PC-9 (cell line): ENCODE measurements around the gene IL36G. TPM values are rescaled to one million over a fixed set of nuclear protein-coding genes. Genes with fewer than 3 reads are reported as not detected.

Experiments
- BruUV-seq: library from RNA; stranded (reverse); fragments of 400-500 nt; replicated peaks from 2 replicates; lab custom pipeline; 2021; lab: Mats Ljungman, UMichigan
- CTCF ChIA-PET: fragments of 300-600 bp; sonication (Branson Sonifier 250); formaldehyde crosslinking; loops from one replicate; lab custom pipeline; 2022; ENCODE audit warnings: antibody characterized with exemption; lab: Charles Lee
- POLR2A ChIA-PET: fragments of 300-600 bp; sonication (Branson Sonifier 250); formaldehyde crosslinking; loops from one replicate; lab custom pipeline; 2022; ENCODE audit warnings: antibody characterized with exemption; ENCODE audit not compliant: unreplicated experiment; lab: Charles Lee
- DNase-seq, 2 experiments: peaks; one replicate each; pipeline versions ENCODE4 v3.0.0 to v3.0.0-alpha.2; 2015 to 2022; ENCODE audit warnings: mixed read lengths in 1 of 2
- H2AFZ ChIP-seq: fragments of 200-600 bp; sonication (generic); 2 replicates; pipeline ENCODE4 v1.8.1; 2017; ENCODE audit warnings: antibody characterized with exemption
- H3F3A ChIP-seq: fragments of 200-600 bp; sonication (generic); 2 replicates; pipeline ENCODE4 v1.8.1; 2017; ENCODE audit warnings: antibody characterized with exemption, mild to moderate bottlenecking, low read depth; ENCODE audit not compliant: insufficient read depth
- H3K27ac ChIP-seq: fragments of 200-600 bp; sonication (generic); 2 replicates; pipeline ENCODE4 v1.6.1; 2016; ENCODE audit warnings: mixed run types
- H3K27me3 ChIP-seq: fragments of 200-600 bp; sonication (generic); 2 replicates; pipeline ENCODE4 v1.6.1; 2016; ENCODE audit warnings: low read depth, mixed run types; ENCODE audit not compliant: insufficient read depth
- H3K36me3 ChIP-seq: fragments of 200-600 bp; sonication (generic); 2 replicates; pipeline ENCODE4 v1.6.1; 2016; ENCODE audit warnings: low read depth, mixed run types
- H3K4me1 ChIP-seq: fragments of 200-600 bp; sonication (generic); replicated peaks from 2 replicates; pipeline ENCODE4 v1.6.1; 2016; ENCODE audit warnings: mixed run types; ENCODE audit not compliant: insufficient read depth
- H3K4me2 ChIP-seq: fragments of 200-600 bp; sonication (generic); 2 replicates; pipeline ENCODE4 v1.6.1; 2017; ENCODE audit warnings: mixed run types
- H3K4me3 ChIP-seq: fragments of 200-600 bp; sonication (generic); 2 replicates; pipeline ENCODE4 v1.6.1; 2016; ENCODE audit warnings: mixed run types
- H3K79me2 ChIP-seq: fragments of 200-600 bp; sonication (generic); 2 replicates; pipeline ENCODE4 v1.6.1; 2017; ENCODE audit warnings: low read depth, mixed run types
- H3K9me2 ChIP-seq: fragments of 200-600 bp; sonication (generic); 2 replicates; pipeline ENCODE4 v1.8.1; 2017; ENCODE audit warnings: mild to moderate bottlenecking; ENCODE audit not compliant: insufficient read depth
- H3K9me3 ChIP-seq: fragments of 200-600 bp; sonication (generic); 2 replicates; pipeline ENCODE4 v1.8.1; 2016; ENCODE audit warnings: low read depth; ENCODE audit not compliant: insufficient read depth
- H4K20me1 ChIP-seq: fragments of 200-600 bp; sonication (generic); 2 replicates; pipeline ENCODE4 v1.8.1; 2017; ENCODE audit not compliant: insufficient read depth
- EZH2 ChIP-seq: fragments of 200-600 bp; sonication (generic); IDR thresholded peaks from 2 replicates; pipeline ENCODE4 v1.8.0; 2017; ENCODE audit warnings: antibody characterized with exemption, low read depth
- intact Hi-C: fragments of 100-400 bp; cut with micrococcal nuclease; formaldehyde crosslinking; loops from one replicate; pipeline ENCODE4 v1.10.0; 2022; ENCODE audit not compliant: unreplicated experiment
- total RNA-seq: library from RNA; stranded (reverse); gene quantifications from 2 replicates; pipeline ENCODE4 v1.2.3, GENCODE V29; 2021
- TF ChIP-seq, protein P1 (sequence below): fragments of 200-600 bp; sonication (generic); conservative IDR thresholded peaks from 2 replicates; pipeline ENCODE4 v1.6.1; 2017; ENCODE audit warnings: mixed run types, antibody characterized with exemption, mild to moderate bottlenecking, moderate library complexity

Gene IL36G
- total RNA-seq, 1 experiment from 2014 or later, result not detected

- peak in 1 of 2 experiments; percentile 38 for DNase-seq
- POLR2A ChIA-PET, result interaction anchor here (0.6 kb wide), 1 partner anchor 140 kb away, joined by 3 read pairs; no protein-coding TSS in a partner anchor
- TF ChIP-seq, protein P1, sequence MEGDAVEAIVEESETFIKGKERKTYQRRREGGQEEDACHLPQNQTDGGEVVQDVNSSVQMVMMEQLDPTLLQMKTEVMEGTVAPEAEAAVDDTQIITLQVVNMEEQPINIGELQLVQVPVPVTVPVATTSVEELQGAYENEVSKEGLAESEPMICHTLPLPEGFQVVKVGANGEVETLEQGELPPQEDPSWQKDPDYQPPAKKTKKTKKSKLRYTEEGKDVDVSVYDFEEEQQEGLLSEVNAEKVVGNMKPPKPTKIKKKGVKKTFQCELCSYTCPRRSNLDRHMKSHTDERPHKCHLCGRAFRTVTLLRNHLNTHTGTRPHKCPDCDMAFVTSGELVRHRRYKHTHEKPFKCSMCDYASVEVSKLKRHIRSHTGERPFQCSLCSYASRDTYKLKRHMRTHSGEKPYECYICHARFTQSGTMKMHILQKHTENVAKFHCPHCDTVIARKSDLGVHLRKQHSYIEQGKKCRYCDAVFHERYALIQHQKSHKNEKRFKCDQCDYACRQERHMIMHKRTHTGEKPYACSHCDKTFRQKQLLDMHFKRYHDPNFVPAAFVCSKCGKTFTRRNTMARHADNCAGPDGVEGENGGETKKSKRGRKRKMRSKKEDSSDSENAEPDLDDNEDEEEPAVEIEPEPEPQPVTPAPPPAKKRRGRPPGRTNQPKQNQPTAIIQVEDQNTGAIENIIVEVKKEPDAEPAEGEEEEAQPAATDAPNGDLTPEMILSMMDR, result no peak
- TF ChIP-seq EZH2, result no peak
- Histone ChIP-seq H3F3A (no peaks in the 10 kb centered on the region), H3K36me3 (no peaks in the 10 kb centered on the region), H3K4me3 (no peak overlapping the region), H3K9me3 (no peaks in the 10 kb centered on the region), H3K79me2 (no peaks in the 10 kb centered on the region), H3K27ac (no peak overlapping the region), H3K27me3 (no peaks in the 10 kb centered on the region), H3K4me1 (0 out of 2 replicates have a peak, but pooled peaks cover 5% of the 10 kb centered on the region), H3K9me2 (no peaks in the 10 kb centered on the region), H3K4me2 (no peak overlapping the region), H4K20me1 (no peaks in the 10 kb centered on the region), H2AFZ (no peak overlapping the region)
- CTCF ChIA-PET, result no interaction called here
- BruUV-seq, result no TSS peak
- intact Hi-C loops, result no loop called here
These were observed 4.7 kb upstream of the IL36G start for GRCh38 chr2:112973156-112973555.

GRCh38 chr2:112979731-112980130 is 1.9 kb downstream of the IL36G start:
- Histone ChIP-seq H3K27me3 (no peaks in the 10 kb centered on the region), H3F3A (no peaks in the 10 kb centered on the region), H3K4me1 (no peaks in the 10 kb centered on the region), H3K4me2 (no peak overlapping the region), H3K4me3 (no peak overlapping the region), H4K20me1 (no peaks in the 10 kb centered on the region), H2AFZ (no peak overlapping the region), H3K36me3 (no peaks in the 10 kb centered on the region), H3K79me2 (no peaks in the 10 kb centered on the region), H3K9me3 (no peaks in the 10 kb centered on the region), H3K27ac (no peak overlapping the region), H3K9me2 (no peaks in the 10 kb centered on the region)
- DNase-seq, result no peak
- BruUV-seq, result no TSS peak
- no peak for TF ChIP-seq EZH2
- TF ChIP-seq, protein P1, result no peak
- ChIA-PET CTCF (no interaction called here), POLR2A (no interaction called here)
- intact Hi-C loops, result no loop called here

DNA sequence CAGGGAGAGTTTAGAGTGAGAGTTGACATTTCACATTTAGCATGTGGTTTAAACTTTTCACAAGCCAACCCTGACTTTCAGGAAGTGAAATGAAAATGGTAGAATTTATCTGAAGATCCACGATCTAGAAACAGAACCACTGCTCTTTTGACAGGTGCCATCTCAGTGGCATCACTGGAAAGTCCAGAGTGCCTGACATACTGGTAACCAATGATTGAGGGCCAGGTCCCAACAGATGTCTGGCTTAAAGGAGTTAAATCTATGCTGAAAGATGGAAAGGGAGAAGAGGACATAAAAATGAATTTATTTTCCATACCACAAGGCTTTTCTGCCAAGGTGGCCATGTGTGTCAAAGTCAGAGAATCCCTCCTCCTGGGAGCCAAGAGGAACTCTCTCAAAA is 2.7 kb downstream of the IL36G start:
- Histone ChIP-seq H3K9me2 (no peaks in the 10 kb centered on the region), H3K4me2 (no peak overlapping the region), H3K79me2 (no peaks in the 10 kb centered on the region), H2AFZ (no peak overlapping the region), H4K20me1 (no peaks in the 10 kb centered on the region), H3K4me3 (no peak overlapping the region), H3K36me3 (no peaks in the 10 kb centered on the region), H3K27me3 (no peaks in the 10 kb centered on the region), H3F3A (no peaks in the 10 kb centered on the region), H3K9me3 (no peaks in the 10 kb centered on the region), H3K4me1 (no peaks in the 10 kb centered on the region), H3K27ac (no peak overlapping the region)
- intact Hi-C loops, result no loop called here
- ChIA-PET CTCF (no interaction called here), POLR2A (no interaction called here)
- no TSS peak for BruUV-seq
- TF ChIP-seq EZH2, result no peak
- TF ChIP-seq, protein P1, result no peak
- DNase-seq, result no peak
